Activated T-cell treated with anti-CD3 and anti-CD28 coated beads, Interleukin-2, amount 50 U/mL, for 4 hours (primary cell): ENCODE measurements around the gene HLCS. TPM values are rescaled to one million over a fixed set of nuclear protein-coding genes. Genes with fewer than 3 reads are reported as not detected.
"Not testable (repeated sequence)": the region's sequence is repeated elsewhere in the genome, so short reads cannot be mapped to it uniquely, and the experiment has no call there.

Experiments used
- ATAC-seq, 2 donors: fragments of 200-7000 bp; cut with Tn5 transposase; one replicate each; pipeline ENCODE4 v1.10.0; 2021
- DNase-seq: peaks from one replicate; pipeline ENCODE4 v3.0.0-alpha.2; 2020
- H3K27me3 Mint-ChIP-seq: one replicate; pipeline ENCODE4 v1.8.0; 2021; ENCODE audit warnings: low read depth, mixed read lengths
- H3K36me3 Mint-ChIP-seq: one replicate; pipeline ENCODE4 v1.8.0; 2022; ENCODE audit warnings: mixed read lengths; ENCODE audit not compliant: insufficient read depth
- H3K4me1 Mint-ChIP-seq: one replicate; pipeline ENCODE4 v1.8.0; 2021; ENCODE audit warnings: low read depth, mixed read lengths
- H3K4me3 Mint-ChIP-seq: one replicate; pipeline ENCODE4 v1.8.0; 2021; ENCODE audit warnings: mild to moderate bottlenecking, moderate library complexity, mixed read lengths
- H3K9me3 Mint-ChIP-seq: one replicate; pipeline ENCODE4 v1.8.0; 2021; ENCODE audit warnings: mixed read lengths
- total RNA-seq, 3 donors: library from RNA; stranded (reverse); gene quantifications; one replicate each; pipeline ENCODE4 v1.2.1, GENCODE V29; 2021

The HLCS gene
- total RNA-seq, 3 donors from 2014 or later, result 7.1 to 8.6 (median 8.3) TPM

GRCh38 chr21:36973986-36974850 is 7.7 kb upstream of the HLCS start:
- Mint-ChIP-seq H3K9me3 (no peaks in the 10 kb centered on the region), H3K36me3 (no peaks in the 10 kb centered on the region), H3K4me1 (peaks cover 11% of the 10 kb centered on the region), H3K27me3 (no peaks in the 10 kb centered on the region), H3K4me3 (no peak overlapping the region)
- DNase-seq (no peak), ATAC-seq (peak; percentile 38 to 39)

- no peaks in the 10 kb centered on the region for H3K27me3 Mint-ChIP-seq
- DNase-seq, result no peak
- no peak overlapping the region for H3K4me3 Mint-ChIP-seq
- peaks cover 2% of the 10 kb centered on the region for H3K36me3 Mint-ChIP-seq
- H3K4me1 Mint-ChIP-seq, result peaks cover 14% of the 10 kb centered on the region
- no peaks in the 10 kb centered on the region for H3K9me3 Mint-ChIP-seq
- ATAC-seq, result no peak
Measured at GRCh38 chr21:36968976-36969375, 2.5 kb upstream of the HLCS start.

- H3K9me3 Mint-ChIP-seq, result no peaks in the 10 kb centered on the region
- peaks cover 14% of the 10 kb centered on the region for H3K4me1 Mint-ChIP-seq
- peaks cover 2% of the 10 kb centered on the region for H3K36me3 Mint-ChIP-seq
- no peaks in the 10 kb centered on the region for H3K27me3 Mint-ChIP-seq
- DNase-seq (no peak), ATAC-seq (no peak)
- H3K4me3 Mint-ChIP-seq, result no peak overlapping the region
Measured at GRCh38 chr21:36968414-36968813, 1.9 kb upstream of the HLCS start.

GRCh38 chr21:36966821-36967768 is 626 bp upstream of the HLCS start:
- Mint-ChIP-seq H3K4me1 (peaks cover 14% of the 10 kb centered on the region), H3K9me3 (no peaks in the 10 kb centered on the region), H3K4me3 (peak overlapping the region; percentile 72), H3K27me3 (no peaks in the 10 kb centered on the region), H3K36me3 (peaks cover 2% of the 10 kb centered on the region)
- DNase-seq (no peak), ATAC-seq (no peak)

GRCh38 chr21:36965720-36966065 is 776 bp downstream of the HLCS start:
- DNase-seq (no peak), ATAC-seq (no peak)
- peaks cover 14% of the 10 kb centered on the region for H3K4me1 Mint-ChIP-seq
- H3K36me3 Mint-ChIP-seq, result peaks cover 4% of the 10 kb centered on the region
- H3K27me3 Mint-ChIP-seq, result no peaks in the 10 kb centered on the region
- peak overlapping the region; percentile 85 for H3K4me3 Mint-ChIP-seq
- no peaks in the 10 kb centered on the region for H3K9me3 Mint-ChIP-seq

GRCh38 chr21:36964827-36965719 is 1.4 kb downstream of the HLCS start:
- no peak for DNase-seq
- ATAC-seq, result no peak
- H3K27me3 Mint-ChIP-seq, result no peaks in the 10 kb centered on the region
- H3K36me3 Mint-ChIP-seq, result peaks cover 8% of the 10 kb centered on the region
- H3K9me3 Mint-ChIP-seq, result no peaks in the 10 kb centered on the region
- peaks cover 14% of the 10 kb centered on the region for H3K4me1 Mint-ChIP-seq
- peak overlapping the region; percentile 85 for H3K4me3 Mint-ChIP-seq

GRCh38 chr21:36964398-36964797 is 2.1 kb downstream of the HLCS start:
- Mint-ChIP-seq H3K9me3 (no peaks in the 10 kb centered on the region), H3K4me1 (peaks cover 14% of the 10 kb centered on the region), H3K36me3 (peaks cover 11% of the 10 kb centered on the region), H3K27me3 (no peaks in the 10 kb centered on the region), H3K4me3 (no peak overlapping the region)
- ATAC-seq, result no peak
- DNase-seq, result no peak

- no peak for ATAC-seq
- Mint-ChIP-seq H3K9me3 (no peaks in the 10 kb centered on the region), H3K36me3 (peaks cover 13% of the 10 kb centered on the region), H3K27me3 (no peaks in the 10 kb centered on the region), H3K4me3 (no peak overlapping the region), H3K4me1 (peaks cover 14% of the 10 kb centered on the region)
- DNase-seq, result no peak
Measured at GRCh38 chr21:36962098-36962780, 4.2 kb downstream of the HLCS start.

GRCh38 chr21:36960676-36961284 is 5.7 kb downstream of the HLCS start:
- ATAC-seq (no peak), DNase-seq (no peak)
- Mint-ChIP-seq H3K27me3 (no peaks in the 10 kb centered on the region), H3K9me3 (no peaks in the 10 kb centered on the region), H3K4me3 (no peak overlapping the region), H3K36me3 (peaks cover 19% of the 10 kb centered on the region), H3K4me1 (peaks cover 13% of the 10 kb centered on the region)

- ATAC-seq (peak in 1 of 2 donors; percentile 43), DNase-seq (no peak)
- no peak overlapping the region for H3K4me3 Mint-ChIP-seq
- H3K9me3 Mint-ChIP-seq, result no peaks in the 10 kb centered on the region
- H3K4me1 Mint-ChIP-seq, result no peaks in the 10 kb centered on the region
- H3K36me3 Mint-ChIP-seq, result peaks cover 18% of the 10 kb centered on the region
- no peaks in the 10 kb centered on the region for H3K27me3 Mint-ChIP-seq
Measured at GRCh38 chr21:36959020-36959835, 7.2 kb downstream of the HLCS start.

- H3K9me3 Mint-ChIP-seq, result no peaks in the 10 kb centered on the region
- no peaks in the 10 kb centered on the region for H3K4me1 Mint-ChIP-seq
- ATAC-seq (no peak), DNase-seq (no peak)
- H3K4me3 Mint-ChIP-seq, result no peak overlapping the region
- H3K27me3 Mint-ChIP-seq, result no peaks in the 10 kb centered on the region
- peaks cover 21% of the 10 kb centered on the region for H3K36me3 Mint-ChIP-seq
Measured at GRCh38 chr21:36955783-36956182, 10.7 kb downstream of the HLCS start.

- not testable (repeated sequence) for H3K4me1 Mint-ChIP-seq, H3K9me3 Mint-ChIP-seq, DNase-seq, H3K4me3 Mint-ChIP-seq, H3K27me3 Mint-ChIP-seq, ATAC-seq
- peaks cover 30% of the 10 kb centered on the region for H3K36me3 Mint-ChIP-seq
Measured at GRCh38 chr21:36952331-36952730, 14.1 kb downstream of the HLCS start.
